NCI-H146 treated with DMSO at 0.1 percent for 48 hours (cell line): Measurements from ENCODE around the gene VIL1.

Experiments used
- DNase-seq: peaks from one replicate; lab custom pipeline; 2025; ENCODE audit not compliant: unreplicated experiment; lab: John Stamatoyannopoulos, UW

VIL1 gene

DNA sequence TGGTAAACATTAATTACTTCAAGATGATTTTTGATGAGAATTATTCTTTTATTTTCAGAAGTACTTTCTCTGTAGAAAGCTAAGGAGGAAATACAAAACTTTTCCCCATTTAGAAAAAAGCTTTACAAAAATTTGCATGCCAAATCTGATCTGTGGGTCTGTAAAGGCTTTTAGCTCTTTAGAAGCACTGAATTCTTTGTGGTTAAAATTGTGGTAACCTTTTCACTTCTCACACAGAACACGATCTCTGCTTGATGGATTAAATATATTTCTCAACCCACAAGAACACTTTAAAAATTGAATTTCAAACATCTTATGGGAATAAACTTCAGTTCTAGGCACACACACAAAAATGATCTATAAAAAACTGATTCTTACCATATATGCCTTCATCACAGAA, 63.7 kb downstream of the VIL1 start:
- DNase-seq, result no peak

DNA sequence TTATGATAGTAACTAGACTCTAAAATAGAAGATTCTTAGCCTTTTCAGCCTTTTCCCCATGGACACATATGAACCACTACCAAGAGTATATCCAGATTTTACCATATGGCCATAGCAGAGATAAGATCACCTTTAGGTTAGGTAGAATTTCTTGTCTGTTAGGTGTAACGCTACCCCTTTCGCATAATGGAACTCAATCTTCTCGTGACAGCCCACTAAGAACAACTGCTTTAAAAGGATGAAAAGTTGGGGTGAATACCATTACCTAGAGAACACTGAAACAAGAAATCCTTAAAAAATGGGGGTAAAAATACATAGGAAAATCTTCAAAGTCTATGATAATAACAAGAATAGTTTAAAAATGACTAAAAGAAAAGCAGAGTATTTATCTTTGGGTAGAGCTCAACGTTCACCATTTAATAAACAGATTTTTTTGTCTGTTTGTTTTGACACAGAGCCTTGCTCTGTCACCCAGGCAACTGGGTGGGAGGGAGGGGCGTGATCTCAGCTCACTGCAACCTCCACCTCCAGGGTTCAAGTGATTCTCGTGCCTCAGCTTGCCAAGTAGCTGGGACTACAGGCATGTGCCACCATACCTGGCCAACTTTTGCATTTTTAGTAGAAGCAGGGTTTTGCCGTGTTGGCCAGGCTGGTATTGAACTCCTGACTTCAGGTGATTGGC, 67.2 kb downstream of the VIL1 start:
- no peak for DNase-seq

DNA sequence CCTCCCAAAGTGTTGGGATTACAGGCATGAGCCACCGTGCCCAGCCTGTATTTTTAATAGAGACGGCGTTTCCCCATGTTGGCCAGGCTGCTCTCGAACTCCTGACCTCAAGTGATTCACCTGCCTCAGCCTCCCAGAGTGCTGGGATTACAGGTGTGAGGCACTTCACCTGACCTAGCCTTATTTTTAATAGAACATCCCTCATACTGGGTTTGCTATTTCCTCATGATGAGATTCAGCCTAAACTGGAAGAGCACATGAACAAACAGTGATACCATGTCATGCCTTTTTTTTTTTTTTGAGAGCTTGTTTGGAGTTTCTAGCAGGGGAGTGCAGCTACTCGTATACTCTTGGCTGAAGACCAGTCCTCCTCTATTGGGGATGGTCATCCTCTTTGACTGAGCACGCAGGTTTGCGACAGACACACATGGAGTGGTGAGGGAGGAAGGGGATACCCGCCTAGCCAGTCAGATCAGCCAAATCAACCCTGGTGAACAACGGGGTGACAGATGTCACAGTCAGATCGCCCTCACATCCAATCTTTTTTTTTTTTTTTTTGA, 81.7 kb downstream of the VIL1 start:
- DNase-seq, result no peak

DNA sequence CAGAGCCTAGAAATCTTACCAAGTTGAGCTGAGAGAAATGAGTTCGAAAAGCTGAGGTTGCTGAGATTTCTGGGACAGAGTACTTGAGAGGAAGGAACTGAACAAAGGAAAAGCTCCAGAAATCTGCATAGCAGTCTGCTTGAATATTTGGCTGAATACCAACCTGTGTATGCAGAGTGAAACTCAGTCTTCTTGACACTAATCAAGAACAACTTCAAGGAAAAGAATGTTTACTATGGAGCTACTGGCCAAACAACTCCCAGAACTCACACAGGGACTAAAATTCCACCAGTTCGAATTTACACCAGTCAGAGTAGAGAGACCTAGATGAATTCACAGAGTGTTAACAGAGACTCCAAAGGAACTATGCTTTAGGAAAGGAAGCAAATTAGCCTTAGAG, 82.7 kb downstream of the VIL1 start:
- DNase-seq, result no peak
